H1 (cell line): ENCODE results near the gene PAX7.

ENCODE experiments used
- CTCF ChIP-seq, 3 experiments: IDR thresholded peaks; 1 replicate in 2 of 3; 2 replicates in 1 of 3; pipeline versions ENCODE4 v1.5.1 to v1.6.1; 2011; ENCODE audit warnings: low read length in 3 of 3, mild to moderate bottlenecking in 3 of 3, inconsistent platforms in 2 of 3, low read depth in 1 of 3, moderate library complexity in 1 of 3; ENCODE audit not compliant: insufficient read depth in 1 of 3; ENCODE audit errors: control extremely low read depth in 1 of 3
- TAF7 ChIP-seq: optimal IDR thresholded peaks from 2 replicates; pipeline ENCODE3; 2011; ENCODE audit warnings: low read depth, mild to moderate bottlenecking, inconsistent platforms, low read length, moderate library complexity, borderline replicate concordance
- TEAD4 ChIP-seq: IDR thresholded peaks from 2 replicates; pipeline ENCODE4 v1.6.1; 2012; ENCODE audit warnings: low read depth, low read length, inconsistent platforms, mixed read lengths

- no peak for TF ChIP-seq CTCF (IDR thresholded peaks at IDR 0.05; ENCODE audit: control extremely low read depth in 1 of 3, insufficient read depth in 1 of 3, low read depth in 1 of 3, low read length in 3 of 3)
- no peak for TF ChIP-seq TEAD4
- no peak for TF ChIP-seq TAF7
These were observed 164.5 kb downstream of the PAX7 start for GRCh38 chr1:18795002-18795689.
